Coronary artery (tissue), 2 donors: ENCODE data around the gene UST.

Experiments used
- DNase-seq: peaks from one replicate; pipeline ENCODE4 v3.0.0-alpha.2; 2017; ENCODE audit warnings: low spot score
- H3K27ac ChIP-seq, 2 donors: fragments of 200-600 bp; sonication (generic); one replicate each; pipeline ENCODE4 v1.5.1; 2016 to 2019
- H3K4me3 ChIP-seq: fragments of 200-600 bp; sonication (generic); 2 replicates; pipeline ENCODE4 v1.5.1; 2016; ENCODE audit warnings: mild to moderate bottlenecking, moderate library complexity
- TF ChIP-seq, protein P1 (sequence below): fragments of 200-600 bp; sonication (generic); IDR thresholded peaks from one replicate; pipeline ENCODE4 v1.5.1; 2019; ENCODE audit warnings: antibody characterized with exemption

UST gene

DNA sequence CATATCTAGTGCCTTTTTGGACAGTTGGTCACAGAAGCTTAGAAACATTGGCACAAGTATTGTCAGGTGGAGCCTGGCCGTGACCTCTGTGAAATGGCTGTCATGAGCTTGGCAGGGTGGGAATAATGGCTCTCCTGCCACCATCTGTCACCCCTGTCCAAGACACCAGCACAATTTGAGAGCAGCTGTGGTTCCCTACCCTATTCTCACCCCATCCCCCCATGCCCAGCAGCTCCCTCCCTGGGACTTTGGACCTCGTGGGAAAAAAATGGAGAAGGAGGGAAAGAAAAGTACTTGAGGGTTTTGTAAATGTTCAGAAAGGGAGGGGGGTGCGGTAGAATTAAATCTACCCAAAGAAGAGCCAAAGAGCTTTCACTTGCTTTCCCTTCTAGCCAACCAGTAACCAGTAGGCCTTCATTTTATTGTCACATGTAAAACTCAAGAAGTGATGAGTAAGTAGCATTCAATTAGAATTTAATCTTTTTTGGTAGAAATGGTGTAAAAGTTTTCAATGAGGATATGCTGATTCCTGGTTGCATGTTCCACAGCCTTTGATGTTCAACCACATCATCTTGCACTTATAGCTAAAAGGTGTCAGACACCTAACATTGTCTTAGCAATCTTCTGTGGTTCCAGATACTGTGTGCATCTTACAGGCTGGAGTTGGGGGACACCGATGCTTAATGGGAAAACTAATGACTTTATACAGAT lies 307.2 kb downstream of the UST start:
- H3K27ac ChIP-seq: no peak overlapping the region

GRCh38 chr6:149054559-149055194 lies 307.8 kb downstream of the UST start:
- TF ChIP-seq, protein P1, sequence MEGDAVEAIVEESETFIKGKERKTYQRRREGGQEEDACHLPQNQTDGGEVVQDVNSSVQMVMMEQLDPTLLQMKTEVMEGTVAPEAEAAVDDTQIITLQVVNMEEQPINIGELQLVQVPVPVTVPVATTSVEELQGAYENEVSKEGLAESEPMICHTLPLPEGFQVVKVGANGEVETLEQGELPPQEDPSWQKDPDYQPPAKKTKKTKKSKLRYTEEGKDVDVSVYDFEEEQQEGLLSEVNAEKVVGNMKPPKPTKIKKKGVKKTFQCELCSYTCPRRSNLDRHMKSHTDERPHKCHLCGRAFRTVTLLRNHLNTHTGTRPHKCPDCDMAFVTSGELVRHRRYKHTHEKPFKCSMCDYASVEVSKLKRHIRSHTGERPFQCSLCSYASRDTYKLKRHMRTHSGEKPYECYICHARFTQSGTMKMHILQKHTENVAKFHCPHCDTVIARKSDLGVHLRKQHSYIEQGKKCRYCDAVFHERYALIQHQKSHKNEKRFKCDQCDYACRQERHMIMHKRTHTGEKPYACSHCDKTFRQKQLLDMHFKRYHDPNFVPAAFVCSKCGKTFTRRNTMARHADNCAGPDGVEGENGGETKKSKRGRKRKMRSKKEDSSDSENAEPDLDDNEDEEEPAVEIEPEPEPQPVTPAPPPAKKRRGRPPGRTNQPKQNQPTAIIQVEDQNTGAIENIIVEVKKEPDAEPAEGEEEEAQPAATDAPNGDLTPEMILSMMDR: no peak
- Histone ChIP-seq H3K27ac (no peak overlapping the region), H3K4me3 (no peak overlapping the region)
- DNase-seq: no peak

More for the DNA sequence above, 307.2 kb downstream of the UST start:
- DNase-seq: no peak
- no peak overlapping the region for H3K4me3 ChIP-seq
- TF ChIP-seq, protein P1: no peak

GRCh38 chr6:149055195-149055899 lies 308.5 kb downstream of the UST start:
- TF ChIP-seq, protein P1: no peak
- H3K27ac ChIP-seq: no peak overlapping the region
- no peak for DNase-seq
- H3K4me3 ChIP-seq: no peak overlapping the region

DNA sequence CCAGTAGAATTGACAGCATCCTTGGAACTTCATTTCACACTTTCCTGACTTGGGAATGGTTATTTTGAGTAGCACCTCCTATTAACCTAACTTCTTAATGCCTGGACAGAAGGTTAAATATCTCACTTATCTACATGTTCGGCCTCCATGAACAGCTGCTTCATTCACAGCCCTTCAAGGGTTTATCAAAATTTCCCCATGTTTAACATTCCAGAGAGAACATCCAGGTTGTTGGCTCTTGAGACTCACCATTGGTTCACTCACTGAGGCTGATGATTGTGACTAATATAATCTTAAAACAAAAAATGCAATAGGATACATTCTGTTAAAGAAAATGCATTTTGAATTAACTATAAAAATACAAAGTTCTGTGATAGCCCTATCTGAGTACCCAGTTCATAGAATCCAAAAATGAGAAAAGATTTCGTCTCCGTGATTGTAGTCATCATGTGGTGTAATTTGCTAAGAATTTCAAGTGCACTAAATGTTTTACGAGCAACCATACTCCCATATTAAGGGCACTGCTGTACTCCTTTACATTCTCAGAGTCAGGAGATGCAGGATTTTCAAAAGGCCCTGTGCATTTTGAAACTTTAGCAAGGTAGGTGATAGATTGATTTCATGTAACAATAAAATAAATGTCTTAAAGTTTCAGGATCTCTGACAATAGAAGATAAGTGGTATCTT lies 310.1 kb downstream of the UST start:
- no peak overlapping the region for H3K27ac ChIP-seq
- TF ChIP-seq, protein P1: no peak
- H3K4me3 ChIP-seq: no peak overlapping the region
- no peak for DNase-seq

DNA sequence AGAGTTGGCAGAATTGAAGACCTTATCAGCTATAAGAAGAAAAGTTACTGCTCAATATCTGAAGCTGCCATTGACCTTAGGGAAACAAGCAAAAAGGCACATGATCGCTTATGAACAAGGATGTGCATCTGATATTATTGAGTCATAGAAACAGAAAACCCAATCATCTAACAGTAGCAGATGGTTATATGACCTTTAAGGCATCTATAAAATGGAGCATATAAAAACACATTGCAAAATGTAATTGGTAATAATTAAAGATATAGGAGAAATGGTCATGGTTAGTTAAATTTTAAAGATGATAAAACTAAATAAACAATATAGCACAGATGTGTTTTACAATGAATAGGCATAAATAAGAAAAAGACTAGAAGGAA lies 310.6 kb downstream of the UST start:
- no peak overlapping the region for H3K27ac ChIP-seq
- TF ChIP-seq, protein P1: no peak
- DNase-seq: no peak

GRCh38 chr6:149059557-149059956 lies 312.7 kb downstream of the UST start:
- no peak for DNase-seq
- H3K27ac ChIP-seq: no peak overlapping the region

More for the DNA sequence above, 310.6 kb downstream of the UST start:
- H3K4me3 ChIP-seq: no peak overlapping the region

More at GRCh38 chr6:149059557-149059956, 312.7 kb downstream of the UST start:
- no peak overlapping the region for H3K4me3 ChIP-seq
- TF ChIP-seq, protein P1: no peak
